ENCODE results near the gene CFAP44.
"Not testable (repeated sequence)": the region's sequence is repeated elsewhere in the genome, so short reads cannot be mapped to it uniquely, and the experiment has no call there.

Gene CFAP44, protein sequence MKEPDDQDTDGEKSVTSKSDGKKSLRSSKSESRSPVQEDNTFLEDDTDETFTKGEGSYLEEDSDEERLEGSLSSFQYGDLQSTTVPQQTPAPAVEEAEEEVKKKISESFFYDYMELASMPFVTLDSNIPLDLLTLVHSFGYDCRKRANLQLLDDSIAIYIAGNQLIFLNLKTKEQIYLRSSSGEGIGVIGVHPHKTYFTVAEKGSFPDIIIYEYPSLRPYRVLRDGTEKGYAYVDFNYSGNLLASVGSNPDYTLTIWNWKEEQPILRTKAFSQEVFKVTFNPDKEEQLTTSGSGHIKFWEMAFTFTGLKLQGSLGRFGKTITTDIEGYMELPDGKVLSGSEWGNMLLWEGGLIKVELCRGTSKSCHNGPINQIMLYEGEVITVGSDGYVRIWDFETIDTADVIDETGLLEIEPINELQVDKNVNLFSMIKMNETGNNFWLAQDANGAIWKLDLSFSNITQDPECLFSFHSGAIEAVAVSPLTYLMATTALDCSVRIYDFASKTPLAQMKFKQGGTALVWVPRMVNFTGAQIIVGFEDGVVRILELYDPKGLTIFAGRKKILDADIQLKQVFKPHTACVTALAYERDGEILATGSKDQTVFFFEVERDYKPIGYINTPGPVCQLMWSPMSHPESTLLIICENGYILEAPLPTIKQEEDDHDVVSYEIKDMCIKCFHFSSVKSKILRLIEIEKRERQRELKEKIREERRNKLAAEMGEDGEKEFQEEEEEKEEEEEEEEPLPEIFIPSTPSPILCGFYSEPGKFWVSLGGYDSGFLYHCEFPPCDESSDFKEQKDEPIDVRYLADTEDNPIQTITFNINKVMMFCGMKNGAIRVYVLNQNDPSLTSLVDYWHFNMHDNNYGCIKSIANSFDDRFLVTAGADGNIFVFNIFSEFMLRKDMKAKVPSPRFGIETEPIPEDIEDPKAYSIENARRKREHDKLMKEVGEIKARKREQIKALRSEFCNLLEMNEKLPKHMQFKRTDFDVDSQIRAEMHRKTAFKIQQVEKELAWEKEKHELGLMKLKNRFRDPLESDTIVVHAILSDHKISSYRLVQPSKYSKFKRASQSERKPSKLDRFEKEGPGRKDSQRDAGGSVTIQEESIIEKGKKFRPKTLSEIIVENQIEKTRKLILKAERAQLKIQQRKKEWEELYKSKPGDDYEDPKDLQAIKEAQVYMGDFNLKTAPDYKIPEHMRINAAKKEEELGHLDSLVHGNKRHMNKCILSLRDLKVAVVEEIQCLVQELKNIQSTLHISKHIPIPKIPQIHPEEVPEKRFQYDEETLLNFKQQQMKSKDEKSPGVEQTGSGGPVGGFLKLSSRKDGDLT (N-terminal part only)

DNA sequence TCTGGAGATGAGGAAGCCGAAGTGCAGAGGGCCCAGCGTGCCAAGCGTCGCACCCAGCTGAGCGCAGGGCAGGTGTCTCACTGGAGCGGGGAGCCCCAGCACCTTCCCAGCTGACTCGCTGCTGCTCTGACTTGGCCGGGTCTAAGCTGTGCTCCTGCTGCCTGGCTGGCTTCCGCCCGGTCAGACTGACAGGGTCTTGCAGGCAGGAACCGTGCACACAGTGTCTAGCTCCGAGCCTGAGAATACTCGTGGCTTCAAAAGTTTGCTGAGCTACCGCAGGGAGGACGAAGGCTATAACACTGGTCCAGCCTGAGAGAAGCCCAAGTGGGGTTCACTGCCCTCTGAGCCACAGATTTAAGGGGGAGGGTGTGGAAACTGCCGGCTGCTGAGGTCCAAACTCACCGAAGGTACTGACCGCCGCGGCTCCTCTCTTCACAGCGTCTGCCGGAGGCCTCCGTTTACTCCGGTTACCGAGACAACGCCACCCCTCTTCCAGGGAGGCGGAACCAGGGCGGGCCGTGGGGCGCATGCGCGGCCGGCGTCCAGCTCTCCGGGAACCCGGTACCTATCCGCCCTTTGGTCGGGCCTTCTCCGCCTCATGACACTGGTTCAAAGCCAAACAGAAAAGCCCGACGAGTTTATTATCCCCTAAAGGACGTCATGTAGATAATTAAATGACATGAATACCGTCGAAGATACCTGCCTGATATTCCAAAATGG lies at the start of gene CFAP44:
TSS of gene CFAP44 (minus strand) at position 443 of the 720 bp plus-strand sequence. CDS start 7,829 bp downstream, outside the sequence.
- peak; percentile 62 for DNase-seq

DNA sequence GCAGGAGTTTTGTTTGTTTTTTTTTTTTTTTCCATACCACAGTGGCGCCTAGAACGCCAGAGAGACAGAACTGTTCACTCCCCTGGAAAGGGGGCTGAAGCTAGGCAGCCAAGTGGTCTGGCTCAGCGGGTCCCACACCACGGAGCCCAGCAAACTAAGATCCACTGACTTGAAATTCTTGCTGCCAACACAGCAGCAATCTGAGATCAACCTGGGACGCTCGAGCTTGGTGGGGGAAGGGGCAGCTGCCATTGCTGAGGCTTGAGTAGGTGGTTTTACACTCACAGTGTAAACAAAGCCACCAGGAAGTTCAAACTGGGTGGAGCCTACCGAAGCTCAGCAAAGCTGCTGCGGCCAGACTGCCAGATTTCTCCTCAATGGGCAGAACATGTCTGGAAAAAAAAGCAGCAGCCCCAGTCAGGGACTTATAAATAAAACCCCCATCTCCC lies 43.9 kb upstream of the CFAP44 start:
- DNase-seq: no peak

DNA sequence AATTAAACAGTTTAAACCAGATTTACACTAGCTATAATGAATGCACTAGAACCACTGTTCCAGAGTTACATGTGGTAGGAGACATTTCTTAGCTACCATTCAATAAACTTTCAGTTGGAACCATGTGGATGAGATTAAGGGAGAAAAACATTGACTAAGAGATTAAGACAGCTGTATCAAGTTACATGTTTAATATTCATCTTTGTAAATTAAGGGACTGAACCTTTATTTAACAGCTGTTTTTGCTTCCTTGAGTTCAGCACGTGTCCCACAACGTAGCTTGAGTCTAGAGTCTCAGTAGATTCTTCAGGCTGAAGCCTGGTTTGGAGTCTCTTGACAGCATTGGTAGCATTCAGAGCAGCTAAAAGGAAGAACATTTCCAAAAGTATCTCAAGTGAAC lies 27.2 kb upstream of the CFAP44 start:
- DNase-seq: no peak

DNA sequence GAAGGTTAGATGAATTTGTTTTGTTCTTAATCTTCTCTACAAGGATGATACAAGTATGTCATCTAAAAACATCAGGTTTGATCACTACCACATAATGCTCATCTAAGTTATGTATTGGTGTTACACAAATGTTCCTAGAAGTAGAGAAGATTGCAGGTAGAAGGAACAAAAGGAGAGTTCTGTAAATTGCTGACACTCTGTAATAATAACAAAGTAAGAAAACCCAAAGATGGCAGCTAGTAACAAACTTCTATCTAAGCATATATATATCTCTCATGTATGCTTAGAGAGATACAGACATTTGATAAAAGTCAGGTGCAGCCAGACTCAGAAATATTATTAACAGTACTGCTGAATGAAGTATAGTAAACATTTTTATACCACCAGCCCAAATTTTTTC lies 20.2 kb upstream of the CFAP44 start:
- no peak for DNase-seq

DNA sequence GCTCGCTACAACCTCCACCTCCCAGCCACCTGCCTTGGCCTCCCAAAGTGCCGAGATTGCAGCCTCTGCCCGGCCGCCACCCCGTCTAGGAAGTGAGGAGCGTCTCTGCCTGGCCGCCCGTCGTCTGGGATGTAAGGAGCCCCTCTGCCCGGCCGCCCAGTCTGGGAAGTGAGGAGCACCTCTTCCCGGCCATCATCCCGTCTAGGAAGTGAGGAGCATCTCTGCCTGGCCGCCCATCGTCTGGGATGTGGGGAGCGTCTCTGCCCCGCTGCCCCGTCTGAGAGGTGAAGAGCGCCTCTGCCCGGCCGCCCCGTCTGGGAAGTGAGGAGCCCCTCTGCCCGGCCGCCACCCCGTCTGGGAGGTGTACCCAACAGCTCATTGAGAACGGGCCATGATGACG lies 17.3 kb upstream of the CFAP44 start:
- not testable (repeated sequence) for DNase-seq

DNA sequence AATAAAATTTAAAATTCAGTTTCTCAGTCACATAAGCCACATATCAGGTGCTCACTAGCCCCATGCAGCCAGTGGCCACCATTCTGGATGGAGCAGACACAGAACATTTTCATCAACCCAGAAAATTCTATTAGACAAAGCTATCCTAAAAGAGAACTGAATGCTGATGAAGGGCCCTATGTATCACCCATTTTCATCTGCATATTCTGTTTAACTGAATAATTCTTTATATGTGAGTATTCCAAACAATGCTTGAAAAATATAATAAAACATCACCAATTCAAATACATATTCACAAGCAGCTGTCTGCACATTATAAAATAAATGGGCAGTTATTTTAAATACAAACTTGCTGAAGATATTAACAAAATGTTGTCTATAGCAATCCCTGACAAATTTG lies 14.2 kb upstream of the CFAP44 start:
- no peak for DNase-seq

DNA sequence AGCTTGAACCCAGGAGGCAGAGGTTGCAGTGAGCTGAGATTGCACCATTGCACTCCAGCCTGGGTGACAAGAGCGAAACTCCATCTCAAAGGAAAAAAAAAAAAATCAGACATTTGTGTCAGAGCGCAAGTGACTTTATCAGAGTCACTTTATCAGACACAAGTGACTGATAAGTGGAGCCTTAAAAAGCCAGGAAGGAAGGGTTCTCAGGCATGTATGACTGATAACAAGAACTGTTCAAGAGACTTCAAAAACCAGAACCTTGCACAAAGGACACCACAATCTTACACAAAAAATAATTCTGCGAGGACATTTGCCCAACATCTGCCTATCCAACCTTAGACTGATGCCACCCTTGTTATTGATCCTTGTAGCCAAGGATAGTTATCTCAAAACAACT lies 13.3 kb upstream of the CFAP44 start:
- peak; percentile 57 for DNase-seq

DNA sequence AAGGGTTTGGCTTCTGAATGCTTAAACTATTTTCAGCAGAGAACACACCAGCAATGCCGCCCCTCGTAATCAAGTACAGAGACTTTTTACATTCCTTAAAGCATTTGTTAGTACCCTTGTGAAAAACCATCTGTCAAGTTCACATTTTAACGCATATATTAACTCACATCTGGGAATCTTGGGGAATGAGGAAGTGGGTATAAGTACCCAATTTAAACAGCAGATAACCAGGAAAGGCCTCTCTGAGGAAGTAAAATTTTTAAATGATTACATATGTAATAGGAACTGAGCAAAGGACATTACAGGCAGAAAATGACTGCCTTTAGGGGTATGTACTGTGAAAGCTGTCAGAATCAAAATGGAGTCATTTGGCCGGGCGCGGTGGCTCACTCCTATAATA lies 12.8 kb upstream of the CFAP44 start:
- no peak for DNase-seq

DNA sequence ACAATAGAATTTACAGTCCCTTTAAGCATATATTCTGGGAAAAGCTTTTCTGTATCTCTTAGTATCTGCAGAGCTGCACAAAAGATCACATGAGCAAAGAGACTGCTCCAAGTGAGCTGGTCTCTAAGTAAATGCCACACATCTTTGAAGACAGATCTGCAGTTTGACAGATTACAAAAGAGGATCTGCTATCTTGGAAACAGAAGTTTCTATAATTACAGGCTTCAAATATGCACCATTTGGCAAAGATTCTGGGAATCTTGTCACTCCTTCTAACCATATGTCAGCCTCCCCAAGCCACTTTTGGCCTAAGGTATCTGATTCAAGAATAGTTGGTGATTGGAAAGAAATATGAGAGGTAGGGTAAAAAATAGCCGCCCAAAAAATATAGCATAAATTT lies 9.6 kb upstream of the CFAP44 start:
- no peak for DNase-seq

DNA sequence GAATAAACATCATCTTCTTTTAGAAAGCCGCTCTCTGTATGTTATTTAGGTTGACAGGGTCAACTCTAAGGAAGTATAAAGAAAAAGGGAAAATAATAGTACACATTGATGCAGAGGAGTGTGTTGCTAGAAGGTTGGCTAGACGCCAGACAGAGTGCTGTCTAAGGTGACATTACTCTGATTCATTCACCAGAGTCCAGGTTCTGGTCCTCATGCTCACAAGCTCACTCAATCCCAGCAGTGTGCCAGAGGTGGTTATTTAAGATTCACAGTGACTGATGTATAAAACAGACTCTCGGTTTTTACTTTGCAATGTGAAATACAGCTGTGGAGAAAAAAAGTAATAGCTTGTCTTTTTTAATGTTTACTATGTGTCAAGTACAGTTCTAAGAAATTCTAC lies 1.7 kb downstream of the CFAP44 start:
- no peak for DNase-seq

DNA sequence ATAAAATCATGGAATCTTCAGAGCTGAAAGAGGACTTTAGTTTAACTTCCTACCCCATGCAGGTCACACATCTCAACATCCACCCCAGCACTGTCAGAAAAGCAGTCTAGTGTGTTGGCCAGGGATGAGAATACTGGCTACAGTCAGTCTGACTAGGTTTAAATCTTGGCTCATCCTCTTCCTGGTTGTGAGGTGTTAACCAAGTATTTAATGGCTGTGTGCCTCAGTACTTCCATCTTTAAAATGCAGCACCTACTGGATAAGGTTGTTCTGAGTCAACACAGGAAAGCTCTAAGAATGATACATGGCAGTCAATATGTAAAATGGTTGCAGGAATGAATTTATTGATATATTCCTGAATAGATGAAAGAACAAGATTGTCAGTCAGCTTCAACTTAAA lies 3.1 kb downstream of the CFAP44 start:
- no peak for DNase-seq

DNA sequence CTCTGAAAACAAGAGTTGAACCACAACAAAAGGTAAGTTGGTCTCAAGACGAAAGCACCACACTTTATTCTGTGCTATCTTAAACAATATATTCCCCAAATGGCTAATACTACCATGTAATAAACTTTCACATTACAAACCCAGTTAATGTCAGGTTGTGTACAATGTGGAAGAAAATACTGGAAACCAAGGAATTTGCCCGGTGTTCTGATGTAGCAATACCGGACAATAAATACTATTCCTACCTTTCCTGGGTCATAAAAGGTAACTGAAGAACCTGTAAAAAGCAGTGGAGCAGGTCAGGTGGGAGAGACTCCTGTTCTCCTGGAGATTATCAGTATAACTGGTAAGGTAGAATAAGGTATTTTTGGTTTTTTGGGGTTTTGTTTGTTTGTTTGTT lies 3.9 kb downstream of the CFAP44 start:
- DNase-seq: no peak

DNA sequence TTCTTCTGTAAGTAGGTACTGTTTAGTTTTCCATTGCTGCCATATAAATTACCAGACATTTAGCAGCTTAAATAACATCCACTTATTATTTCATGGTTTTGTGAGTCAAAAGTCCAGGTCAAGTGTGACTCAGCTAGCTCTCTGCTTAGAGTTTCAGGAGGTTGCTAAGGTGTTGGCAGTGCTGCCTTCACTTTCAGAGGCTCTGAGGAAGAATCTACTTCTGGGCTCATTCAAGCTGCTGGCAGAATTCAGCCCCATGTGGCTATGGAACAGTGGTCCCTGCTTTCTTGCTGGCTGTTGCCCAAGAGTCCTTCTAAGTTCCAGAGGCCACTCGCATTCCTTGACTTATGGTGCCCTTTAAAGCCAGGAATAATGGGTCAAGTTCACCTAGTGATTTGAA lies 4.5 kb downstream of the CFAP44 start:
- peak; percentile 34 for DNase-seq

DNA sequence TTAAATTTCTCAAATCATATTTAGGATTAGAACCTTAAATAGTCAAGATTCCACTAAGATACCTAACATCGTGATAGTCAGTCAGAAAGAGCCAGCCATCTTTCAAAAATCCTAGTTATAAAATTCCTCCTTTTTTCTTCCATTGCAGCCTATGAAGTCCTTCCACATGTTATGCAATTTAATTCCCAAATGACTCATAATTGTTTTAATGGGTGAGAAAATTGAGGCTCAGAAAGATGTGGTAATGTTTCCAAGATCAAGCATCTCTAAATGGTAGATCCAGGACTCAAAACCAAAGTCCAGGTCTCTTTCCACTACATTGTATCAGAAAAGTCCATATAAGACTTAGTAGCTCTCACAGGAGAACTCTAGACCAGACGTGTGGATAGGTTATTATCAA lies 9.5 kb downstream of the CFAP44 start:
- no peak for DNase-seq

DNA sequence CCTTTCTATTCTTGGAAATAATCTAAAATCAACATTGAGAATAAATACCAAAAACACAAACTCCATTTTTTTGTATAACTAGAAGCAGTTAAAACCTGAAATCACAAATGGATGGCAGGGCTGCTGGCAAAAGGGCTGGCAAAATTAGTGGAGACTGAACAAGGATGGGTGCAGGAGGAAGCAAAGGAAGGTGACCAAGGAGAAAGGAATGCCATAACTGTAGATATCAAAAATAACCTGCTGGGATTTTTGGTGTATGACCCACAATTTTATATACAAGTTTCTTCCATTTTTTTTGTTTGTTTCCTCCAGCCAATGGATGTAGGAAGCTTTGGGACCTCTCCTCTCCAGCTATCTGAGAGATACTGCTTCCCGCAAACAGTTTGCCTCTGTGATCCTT lies 12.7 kb downstream of the CFAP44 start:
- DNase-seq: no peak

DNA sequence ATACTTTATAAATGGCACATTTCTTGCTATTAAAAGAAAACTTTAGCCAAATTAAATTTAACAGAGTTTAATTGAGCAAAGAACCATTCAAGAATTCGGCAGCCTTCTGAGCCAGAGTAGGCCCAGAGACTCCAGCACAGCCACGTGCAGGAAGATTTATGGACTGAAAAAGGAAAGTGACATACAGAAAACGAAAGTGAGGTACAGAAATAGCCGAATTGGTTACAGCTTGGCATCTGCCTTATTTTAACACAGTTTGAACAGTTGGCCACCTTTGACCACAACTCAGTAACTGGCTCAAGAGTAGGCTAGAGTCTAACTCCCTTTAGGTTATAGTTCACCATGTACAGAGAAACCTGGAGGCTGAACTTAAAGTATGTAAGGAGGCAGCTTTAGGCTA lies 17.6 kb downstream of the CFAP44 start:
- DNase-seq: no peak

DNA sequence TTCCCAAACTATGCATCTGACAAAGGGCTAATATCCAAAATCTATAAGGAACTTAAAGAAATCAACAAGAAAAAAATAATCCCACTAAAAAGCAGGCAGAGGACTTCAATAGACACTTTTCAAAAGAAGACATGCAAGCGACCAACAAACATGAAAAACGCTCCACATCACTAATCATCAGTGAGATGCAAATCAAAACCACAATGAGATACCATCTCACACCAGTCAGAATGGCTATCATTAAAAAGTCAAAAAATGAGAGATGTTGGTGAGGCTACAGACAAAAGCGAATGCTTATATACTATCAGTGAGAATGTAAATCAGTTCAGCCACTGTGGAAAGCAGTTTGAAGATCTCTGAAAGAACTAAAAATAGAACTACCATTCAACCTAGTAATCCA lies 20.2 kb downstream of the CFAP44 start:
- no peak for DNase-seq

DNA sequence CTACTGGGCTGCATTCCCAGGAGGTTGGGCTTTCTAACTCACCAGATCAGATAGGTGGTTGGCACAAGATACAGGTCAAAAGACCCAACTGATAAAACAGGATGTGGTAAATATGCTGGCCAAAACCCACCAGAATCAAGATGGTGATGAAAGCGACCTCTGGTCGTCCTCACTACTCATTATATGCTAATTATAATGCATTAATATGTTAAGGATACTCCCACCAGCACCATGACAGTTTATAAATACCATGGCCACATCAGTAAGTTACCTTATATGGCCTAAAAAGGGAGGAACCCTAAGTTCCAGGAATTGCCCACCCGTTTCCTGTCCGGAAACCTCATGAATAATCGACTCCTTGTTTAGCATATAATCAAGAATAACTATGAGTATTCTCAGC lies 31.6 kb downstream of the CFAP44 start:
- DNase-seq: no peak

DNA sequence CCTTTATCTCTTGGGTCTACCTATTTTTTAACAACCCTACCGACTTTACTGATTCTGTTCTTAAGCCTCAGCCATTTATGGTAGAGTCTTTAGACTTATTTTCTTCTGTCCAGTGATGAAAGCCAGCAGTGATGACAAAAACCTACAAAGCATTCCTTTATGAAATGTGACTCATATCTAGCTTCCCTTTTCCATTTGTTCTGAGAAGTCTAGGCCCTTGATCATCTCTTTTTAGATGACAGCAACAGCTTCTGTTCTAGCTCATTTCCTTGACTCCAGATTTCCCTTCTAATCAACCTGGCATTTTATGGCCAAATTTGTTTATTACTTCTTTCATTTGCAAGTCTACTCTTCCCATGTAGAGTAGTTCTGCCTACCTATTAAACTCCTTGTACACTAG lies 36.1 kb downstream of the CFAP44 start:
- DNase-seq: peak; percentile 16

DNA sequence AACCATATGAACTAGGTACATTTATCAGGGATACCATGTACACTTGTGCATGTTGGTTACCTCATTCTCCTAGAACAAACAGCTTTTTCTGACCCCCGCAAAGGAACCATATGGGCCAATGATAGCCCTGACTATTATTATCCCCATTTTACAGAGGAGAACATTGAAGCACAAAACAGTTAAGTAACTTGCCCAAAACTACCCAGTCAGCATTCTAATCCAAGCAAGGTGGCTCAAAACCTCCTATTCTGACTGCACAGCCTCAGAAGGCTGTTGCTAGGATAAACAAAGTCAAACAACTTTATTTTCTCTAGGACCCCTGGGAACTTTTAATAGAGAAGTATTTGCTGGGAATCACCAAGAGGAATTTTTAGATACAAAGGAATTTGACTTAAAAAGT lies 36.7 kb downstream of the CFAP44 start:
- no peak for DNase-seq
